ENCODE data around the gene PRKCH. TPM values are rescaled to one million over a fixed set of nuclear protein-coding genes. Genes with fewer than 3 reads are reported as not detected.
A peak's percentile ranks its signal among the peaks of the same experiment; 100 is the strongest.

PRKCH gene
- total RNA-seq, 1 experiment from 2014 or later = 22.3 TPM

DNA sequence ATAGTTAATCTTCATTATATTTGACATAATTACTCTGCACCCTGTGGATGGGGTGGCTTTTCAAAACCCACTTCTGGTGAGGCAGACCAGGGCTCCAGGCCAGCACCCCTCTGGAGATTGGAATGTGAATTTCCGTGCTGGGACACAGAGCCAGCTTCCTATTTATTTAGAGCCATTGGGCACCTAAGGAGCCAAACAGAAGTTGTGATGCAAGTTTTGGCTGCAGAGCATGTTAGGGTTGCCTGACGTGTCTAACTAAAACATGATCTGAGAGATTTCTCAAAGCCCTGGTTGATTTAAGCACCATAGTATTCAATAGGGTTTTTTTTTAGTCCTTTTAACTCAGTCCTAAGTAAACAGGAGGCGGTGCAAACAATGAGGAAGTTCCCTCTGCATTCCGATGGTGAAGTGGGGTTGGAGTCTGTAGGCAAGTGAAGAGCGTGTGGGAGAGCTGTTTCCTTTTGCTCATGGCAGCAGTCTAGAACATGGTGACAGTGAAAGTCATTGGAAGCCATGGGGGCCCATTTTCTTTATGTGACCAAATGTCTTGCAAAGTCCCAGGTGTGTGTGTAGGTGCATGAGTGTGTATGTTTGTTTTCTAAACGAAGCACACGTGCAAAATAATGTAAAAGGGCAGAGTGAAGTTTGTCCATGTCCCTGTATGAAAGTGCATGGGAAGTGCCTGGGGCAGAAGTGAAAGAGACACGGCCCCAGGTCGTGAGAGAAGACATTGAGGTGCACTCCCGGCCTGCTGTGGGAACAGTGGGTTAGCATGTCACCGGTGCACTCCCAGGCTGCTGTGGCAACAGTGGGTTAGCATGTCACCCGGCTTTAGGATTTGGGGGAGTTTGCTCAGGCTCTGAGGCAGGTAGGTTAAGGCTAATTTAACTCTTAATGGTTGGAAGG is 117.7 kb downstream of the PRKCH start:
- peak overlapping the region; percentile 29 for H3K27ac Mint-ChIP-seq (ENCODE audit: unreplicated experiment)
- BruUV-seq (replicated peaks) = no TSS peak

DNA sequence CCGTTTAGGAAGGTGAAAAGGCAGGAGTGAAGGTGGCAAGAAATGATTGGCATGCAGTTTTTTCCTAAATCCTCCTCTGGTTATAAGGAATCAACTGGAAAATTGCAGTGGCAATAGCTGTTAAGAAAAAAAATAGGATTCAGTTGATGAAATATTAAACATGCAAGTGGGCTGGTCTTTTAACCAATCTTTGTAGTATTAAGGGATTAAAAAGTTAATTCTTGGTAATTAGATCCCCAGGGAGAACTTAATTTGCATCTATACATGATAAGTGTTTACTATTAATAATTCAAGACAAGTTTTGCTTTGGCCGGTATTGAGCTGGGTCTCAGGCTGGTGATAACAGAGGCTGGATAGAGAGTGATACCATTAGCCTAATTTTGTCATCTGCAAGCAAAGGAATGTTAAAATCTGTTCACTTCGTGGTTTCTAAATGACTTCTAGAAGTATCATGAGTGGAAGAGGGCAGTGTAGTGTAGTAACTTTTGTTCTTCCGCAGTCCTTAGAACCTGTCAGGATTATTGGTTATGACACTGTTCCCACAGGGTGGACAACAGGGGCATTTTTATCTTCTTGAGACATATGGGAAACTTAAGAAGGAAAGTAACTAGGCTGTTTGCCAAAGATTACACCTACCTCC is 118.5 kb downstream of the PRKCH start:
- H3K36me3 Mint-ChIP-seq (ENCODE audit: insufficient read depth, unreplicated experiment) = peaks cover 9% of the 10 kb centered on the region
- intact Hi-C loops (cut with micrococcal nuclease; ENCODE audit: unreplicated experiment) = loop anchor here (2.0 to 10.0 kb wide), 2 partner anchors 115 to 143 kb away; partner anchors contain the start of gene PRKCH
- H3K4me3 Mint-ChIP-seq (ENCODE audit: low read depth, unreplicated experiment) = peak overlapping the region; percentile 62
- H3K4me1 Mint-ChIP-seq (ENCODE audit: low read depth, unreplicated experiment) = peaks cover 15% of the 10 kb centered on the region
- BruUV-seq (replicated peaks) = no TSS peak
- peak overlapping the region; percentile 29 for H3K27ac Mint-ChIP-seq (ENCODE audit: unreplicated experiment)
- H3K9me3 Mint-ChIP-seq (ENCODE audit: low read depth, unreplicated experiment) = no peaks in the 10 kb centered on the region
- CTCF ChIA-PET = interaction anchor here (1.3 kb wide), 1 partner anchor 117 kb away, joined by 4 read pairs; no protein-coding TSS in a partner anchor
- no peak for DNase-seq
- no peaks in the 10 kb centered on the region for H3K27me3 Mint-ChIP-seq (ENCODE audit: unreplicated experiment)
- TF ChIP-seq, protein P1, sequence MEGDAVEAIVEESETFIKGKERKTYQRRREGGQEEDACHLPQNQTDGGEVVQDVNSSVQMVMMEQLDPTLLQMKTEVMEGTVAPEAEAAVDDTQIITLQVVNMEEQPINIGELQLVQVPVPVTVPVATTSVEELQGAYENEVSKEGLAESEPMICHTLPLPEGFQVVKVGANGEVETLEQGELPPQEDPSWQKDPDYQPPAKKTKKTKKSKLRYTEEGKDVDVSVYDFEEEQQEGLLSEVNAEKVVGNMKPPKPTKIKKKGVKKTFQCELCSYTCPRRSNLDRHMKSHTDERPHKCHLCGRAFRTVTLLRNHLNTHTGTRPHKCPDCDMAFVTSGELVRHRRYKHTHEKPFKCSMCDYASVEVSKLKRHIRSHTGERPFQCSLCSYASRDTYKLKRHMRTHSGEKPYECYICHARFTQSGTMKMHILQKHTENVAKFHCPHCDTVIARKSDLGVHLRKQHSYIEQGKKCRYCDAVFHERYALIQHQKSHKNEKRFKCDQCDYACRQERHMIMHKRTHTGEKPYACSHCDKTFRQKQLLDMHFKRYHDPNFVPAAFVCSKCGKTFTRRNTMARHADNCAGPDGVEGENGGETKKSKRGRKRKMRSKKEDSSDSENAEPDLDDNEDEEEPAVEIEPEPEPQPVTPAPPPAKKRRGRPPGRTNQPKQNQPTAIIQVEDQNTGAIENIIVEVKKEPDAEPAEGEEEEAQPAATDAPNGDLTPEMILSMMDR (IDR thresholded peaks at IDR 0.05; ENCODE audit: unreplicated experiment) = no peak

More for the DNA sequence above, 117.7 kb downstream of the PRKCH start:
- H3K9me3 Mint-ChIP-seq (ENCODE audit: low read depth, unreplicated experiment) = no peaks in the 10 kb centered on the region
- DNase-seq = peak; percentile 57
- TF ChIP-seq, protein P1 (IDR thresholded peaks at IDR 0.05; ENCODE audit: unreplicated experiment) = no peak
- H3K27me3 Mint-ChIP-seq (ENCODE audit: unreplicated experiment) = no peaks in the 10 kb centered on the region
- H3K4me3 Mint-ChIP-seq (ENCODE audit: low read depth, unreplicated experiment) = peak overlapping the region; percentile 62
- H3K4me1 Mint-ChIP-seq (ENCODE audit: low read depth, unreplicated experiment) = peaks cover 15% of the 10 kb centered on the region
- CTCF ChIA-PET = interaction anchor here (1.1 to 1.3 kb wide), 2 partner anchors 116 to 120 kb away, joined by 4 read pairs; no protein-coding TSS in a partner anchor
- H3K36me3 Mint-ChIP-seq (ENCODE audit: insufficient read depth, unreplicated experiment) = peaks cover 9% of the 10 kb centered on the region
- intact Hi-C loops (cut with micrococcal nuclease; ENCODE audit: unreplicated experiment) = loop anchor here (2.0 to 10.0 kb wide), 2 partner anchors 114 to 142 kb away; partner anchors contain the start of gene PRKCH

DNA sequence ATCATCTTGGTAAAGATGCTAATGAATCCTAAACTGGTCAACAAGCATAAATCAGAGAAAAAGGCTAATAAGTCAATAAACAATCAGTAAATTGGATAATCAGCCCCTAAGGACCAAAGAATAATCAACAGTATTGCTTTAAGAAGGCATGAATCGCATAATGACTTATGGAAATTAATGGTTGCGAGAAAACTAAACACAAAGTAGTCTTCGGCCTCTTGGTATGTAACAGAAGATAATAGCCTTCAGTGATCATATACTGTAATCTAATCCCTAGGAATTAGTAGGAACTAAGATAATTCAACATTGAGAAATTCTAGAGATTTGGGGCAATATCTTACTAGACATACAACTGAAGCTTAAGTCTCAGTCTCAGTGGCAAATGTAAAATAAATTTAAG is 122.1 kb downstream of the PRKCH start:
- H3K9me3 Mint-ChIP-seq (ENCODE audit: low read depth, unreplicated experiment) = no peaks in the 10 kb centered on the region
- peaks cover 15% of the 10 kb centered on the region for H3K4me1 Mint-ChIP-seq (ENCODE audit: low read depth, unreplicated experiment)
- H3K36me3 Mint-ChIP-seq (ENCODE audit: insufficient read depth, unreplicated experiment) = peaks cover 9% of the 10 kb centered on the region
- CTCF ChIA-PET = no interaction called here
- intact Hi-C loops (cut with micrococcal nuclease; ENCODE audit: unreplicated experiment) = no loop called here
- TF ChIP-seq, protein P1 (IDR thresholded peaks at IDR 0.05; ENCODE audit: unreplicated experiment) = no peak
- no peak overlapping the region for H3K27ac Mint-ChIP-seq (ENCODE audit: unreplicated experiment)
- H3K27me3 Mint-ChIP-seq (ENCODE audit: unreplicated experiment) = no peaks in the 10 kb centered on the region
- no TSS peak for BruUV-seq (replicated peaks)
- DNase-seq = no peak
- no peak overlapping the region for H3K4me3 Mint-ChIP-seq (ENCODE audit: low read depth, unreplicated experiment)

DNA sequence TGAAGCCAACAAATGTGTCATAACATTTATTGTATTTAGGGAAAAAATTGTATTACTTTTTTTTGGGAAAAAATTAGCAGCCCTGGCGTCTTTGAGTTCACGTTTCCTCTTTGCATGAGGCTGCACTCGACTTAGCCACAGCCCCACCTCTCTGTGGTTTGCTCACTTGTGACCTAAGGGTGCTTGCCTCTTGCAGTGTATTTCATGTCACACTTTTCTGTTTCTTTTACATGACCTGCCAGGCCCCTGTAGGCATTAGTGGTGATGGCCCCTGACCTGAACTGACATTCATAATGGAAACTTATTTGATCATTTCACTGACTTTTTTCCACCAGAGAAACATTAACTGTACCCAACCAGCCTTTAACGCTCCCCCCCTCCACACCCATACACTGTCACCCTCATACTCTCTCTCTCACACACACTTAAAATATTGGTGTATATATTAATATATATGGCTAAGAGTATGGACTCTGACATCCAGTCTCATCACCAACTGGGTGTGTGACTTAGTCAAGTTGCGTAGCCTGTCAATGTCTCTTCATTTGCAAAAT is 122.9 kb downstream of the PRKCH start:
- no TSS peak for BruUV-seq (replicated peaks)
- Mint-ChIP-seq H3K36me3 (ENCODE audit: insufficient read depth, unreplicated experiment) (peaks cover 4% of the 10 kb centered on the region), H3K9me3 (ENCODE audit: low read depth, unreplicated experiment) (no peaks in the 10 kb centered on the region), H3K27ac (ENCODE audit: unreplicated experiment) (no peak overlapping the region), H3K4me1 (ENCODE audit: low read depth, unreplicated experiment) (peaks cover 8% of the 10 kb centered on the region), H3K27me3 (ENCODE audit: unreplicated experiment) (no peaks in the 10 kb centered on the region), H3K4me3 (ENCODE audit: low read depth, unreplicated experiment) (no peak overlapping the region)
- intact Hi-C loops (cut with micrococcal nuclease; ENCODE audit: unreplicated experiment) = no loop called here
- CTCF ChIA-PET = no interaction called here
- TF ChIP-seq, protein P1 (IDR thresholded peaks at IDR 0.05; ENCODE audit: unreplicated experiment) = no peak
- no peak for DNase-seq
